A673 (cell line): ENCODE results near the gene ATAT1.

Experiments used
- EZH2 ChIP-seq: fragments of 200-600 bp; sonication (generic); IDR thresholded peaks from 2 replicates; pipeline ENCODE4 v1.6.1; 2017; ENCODE audit warnings: borderline replicate concordance, low read depth, mild to moderate bottlenecking, mixed read lengths, antibody characterized with exemption, low read length; ENCODE audit not compliant: poor library complexity, severe bottlenecking
- TF ChIP-seq, protein P1 (sequence below): fragments of 300-800, 200-600 bp; sonication (generic); conservative IDR thresholded peaks from 2 replicates; pipeline ENCODE4 v1.5.1; 2017; ENCODE audit warnings: low read depth, mild to moderate bottlenecking, antibody characterized with exemption, low read length, moderate library complexity, mixed read lengths

DNA sequence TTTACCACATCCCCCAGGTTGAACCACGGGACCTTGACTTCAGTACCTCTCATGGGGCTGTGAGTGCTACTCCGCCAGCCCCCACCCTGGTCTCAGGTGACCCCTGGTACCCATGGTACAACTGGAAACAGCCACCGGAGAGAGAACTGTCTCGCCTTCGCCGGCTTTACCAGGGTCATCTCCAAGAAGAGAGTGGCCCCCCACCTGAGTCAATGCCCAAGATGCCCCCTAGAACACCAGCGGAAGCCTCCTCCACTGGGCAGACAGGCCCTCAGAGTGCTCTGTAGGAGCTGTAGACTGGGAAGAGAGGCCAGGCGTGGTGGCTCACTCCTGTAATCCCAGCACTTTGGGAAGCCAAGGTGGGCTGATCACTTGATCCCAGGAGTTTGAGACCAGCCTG, 1.2 kb upstream of the ATAT1 start:
- TF ChIP-seq, protein P1, sequence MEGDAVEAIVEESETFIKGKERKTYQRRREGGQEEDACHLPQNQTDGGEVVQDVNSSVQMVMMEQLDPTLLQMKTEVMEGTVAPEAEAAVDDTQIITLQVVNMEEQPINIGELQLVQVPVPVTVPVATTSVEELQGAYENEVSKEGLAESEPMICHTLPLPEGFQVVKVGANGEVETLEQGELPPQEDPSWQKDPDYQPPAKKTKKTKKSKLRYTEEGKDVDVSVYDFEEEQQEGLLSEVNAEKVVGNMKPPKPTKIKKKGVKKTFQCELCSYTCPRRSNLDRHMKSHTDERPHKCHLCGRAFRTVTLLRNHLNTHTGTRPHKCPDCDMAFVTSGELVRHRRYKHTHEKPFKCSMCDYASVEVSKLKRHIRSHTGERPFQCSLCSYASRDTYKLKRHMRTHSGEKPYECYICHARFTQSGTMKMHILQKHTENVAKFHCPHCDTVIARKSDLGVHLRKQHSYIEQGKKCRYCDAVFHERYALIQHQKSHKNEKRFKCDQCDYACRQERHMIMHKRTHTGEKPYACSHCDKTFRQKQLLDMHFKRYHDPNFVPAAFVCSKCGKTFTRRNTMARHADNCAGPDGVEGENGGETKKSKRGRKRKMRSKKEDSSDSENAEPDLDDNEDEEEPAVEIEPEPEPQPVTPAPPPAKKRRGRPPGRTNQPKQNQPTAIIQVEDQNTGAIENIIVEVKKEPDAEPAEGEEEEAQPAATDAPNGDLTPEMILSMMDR: no peak
- TF ChIP-seq EZH2: no peak
